ENCODE results near the gene NIF3L1. TPM values are rescaled to one million over a fixed set of nuclear protein-coding genes. Genes with fewer than 3 reads are reported as not detected.

Gene NIF3L1
- total RNA-seq, 1 experiment from 2014 or later = 55.4 TPM

GRCh38 chr2:200939832-200940231, 50.7 kb downstream of the NIF3L1 start:
- no peak overlapping the region for H3K23ac ChIP-seq (ENCODE audit: insufficient read length, low read depth, low read length)
- no peaks in the 10 kb centered on the region for H3K27me3 Mint-ChIP-seq (ENCODE audit: low read depth)
- no peak overlapping the region for H3T11ph ChIP-seq (ENCODE audit: low read length)
- no peak overlapping the region for H2BK20ac ChIP-seq (ENCODE audit: low read depth, low read length, poor library complexity, severe bottlenecking)
- no peak overlapping the region for H3K4ac ChIP-seq (ENCODE audit: low read depth, low read length)
- no peak overlapping the region for H3K4me3 Mint-ChIP-seq
- H3K4me2 ChIP-seq (ENCODE audit: insufficient read depth, insufficient read length, low read length) = no peak overlapping the region
- H4K8ac ChIP-seq (replicated peaks; ENCODE audit: insufficient read length, low read depth, low read length) = no peak overlapping the region
- no peaks in the 10 kb centered on the region for H3K9me3 Mint-ChIP-seq
- H3K27me3 ChIP-seq (ENCODE audit: insufficient read depth, low read length) = no peaks in the 10 kb centered on the region
- no peak overlapping the region for H2AFZ ChIP-seq (ENCODE audit: low read length)
- H3K9ac ChIP-seq (ENCODE audit: extremely low read depth, insufficient read length, low read length) = no peak overlapping the region
- no peak for DNase-seq
- no peak overlapping the region for H3K27ac Mint-ChIP-seq
- H2BK5ac ChIP-seq (ENCODE audit: insufficient read length, low read length) = no peak overlapping the region
- H3K23me2 ChIP-seq (ENCODE audit: insufficient read length, low read depth, low read length, poor library complexity, severe bottlenecking) = no peaks in the 10 kb centered on the region
- no peak overlapping the region for H4K5ac ChIP-seq (ENCODE audit: insufficient read length, low read depth, low read length)
- no peaks in the 10 kb centered on the region for H3K4me1 ChIP-seq (ENCODE audit: insufficient read depth, low read length)
- H2BK15ac ChIP-seq (ENCODE audit: low read depth, low read length) = no peak overlapping the region
- H2BK12ac ChIP-seq (ENCODE audit: insufficient read length, low read depth, low read length) = no peak overlapping the region
- no peak overlapping the region for H3K14ac ChIP-seq (ENCODE audit: insufficient read depth, low read length)
- no CpG with 5 or more reads among the region's 1 CpG for WGBS (ENCODE audit: extremely low coverage, insufficient read length, low lambda C conversion rate)
- H2AK5ac ChIP-seq (ENCODE audit: insufficient read length, low read length) = no peak overlapping the region
- no peak overlapping the region for H2BK120ac ChIP-seq (ENCODE audit: low read depth, low read length, poor library complexity, severe bottlenecking)
- peaks cover 21 to 78% (median 65%) of the 10 kb centered on the region in 3 experiments for H3K36me3 Mint-ChIP-seq (ENCODE audit: insufficient read depth in 1 of 3, low read depth in 3 of 3)
- no peak for TF ChIP-seq CTCF (conservative IDR thresholded peaks at IDR 0.05)
- H4K20me1 ChIP-seq (ENCODE audit: control insufficient read depth, insufficient read depth, insufficient read length) = no peaks in the 10 kb centered on the region
- no peaks in the 10 kb centered on the region for H3K79me2 ChIP-seq (ENCODE audit: insufficient read depth, low read length)
- no peaks in the 10 kb centered on the region for H3K79me1 ChIP-seq (ENCODE audit: insufficient read depth, low read depth, low read length, poor library complexity, severe bottlenecking)
- H3K9me3 ChIP-seq (ENCODE audit: control insufficient read depth, low read depth, low read length) = no peaks in the 10 kb centered on the region
- no peaks in the 10 kb centered on the region for H3K4me1 Mint-ChIP-seq
- no peak overlapping the region for H3K18ac ChIP-seq (ENCODE audit: insufficient read length, low read depth, low read length)
- no peak overlapping the region for H4K91ac ChIP-seq (ENCODE audit: insufficient read length, low read depth, low read length)
- no peak overlapping the region for H3K27ac ChIP-seq (ENCODE audit: insufficient read length, low read depth, low read length)
- no peak overlapping the region for H3K56ac ChIP-seq (ENCODE audit: insufficient read length, low read depth, low read length)

Data from H9 (cell line).